ENCODE measurements around the gene CLIC5. TPM values are rescaled to one million over a fixed set of nuclear protein-coding genes. Genes with fewer than 3 reads are reported as not detected.

CLIC5 gene
- total and polyA plus RNA-seq, 2 of the 8 experiments (the other 6 are each of a cell fraction or from before 2014, with no cell fraction given), result 0.12 to 0.15 TPM

DNA sequence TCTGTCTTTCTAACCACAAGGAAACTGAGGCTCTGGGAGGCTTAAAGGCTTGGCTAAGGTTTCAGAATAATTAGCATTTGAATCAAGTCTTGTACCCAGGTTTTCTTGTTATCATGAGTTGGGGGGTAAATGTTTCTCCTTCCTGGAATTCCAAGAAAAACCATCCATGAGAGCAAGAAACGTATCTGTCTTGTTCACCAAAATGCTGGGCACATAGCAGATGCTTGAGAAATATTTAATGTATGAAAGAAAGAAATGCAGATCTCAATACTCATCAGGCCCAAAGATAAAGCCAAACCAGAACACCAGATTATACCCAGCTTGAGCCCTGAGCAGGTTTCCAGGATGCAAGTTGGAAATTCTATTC lies 164.6 kb downstream of the CLIC5 start:
- no peaks in the 10 kb centered on the region for H3K36me3 ChIP-seq (ENCODE audit: control insufficient read depth in 2 of 4, insufficient read depth in 4 of 4, low read length in 3 of 4)
- FAIRE-seq (no peak), DNase-seq (ENCODE audit: low read depth in 1 of 2, low spot score in 2 of 2) (no peak)
- peaks cover 0 to 2% (median 2%) of the 10 kb centered on the region in 4 experiments; a peak in 2 of 7 replicates for H3K27me3 ChIP-seq (replicated peaks in 1 of 4; ENCODE audit: control insufficient read depth in 3 of 4, extremely low read depth in 1 of 4, insufficient read depth in 3 of 4, low read length in 3 of 4)
- no peaks in the 10 kb centered on the region for H4K20me1 ChIP-seq (replicated peaks in 1 of 2; ENCODE audit: control insufficient read depth in 1 of 2, insufficient read depth in 2 of 2, low read length in 2 of 2)
- H3K9me3 ChIP-seq (ENCODE audit: insufficient read depth in 2 of 2, low read depth in 1 of 2, low read length in 1 of 2), result no peaks in the 10 kb centered on the region
- H3K4me1 ChIP-seq (replicated peaks in 1 of 4; ENCODE audit: control insufficient read depth in 3 of 4, insufficient read depth in 4 of 4, low read length in 3 of 4), result peaks cover 0 to 10% (median 3%) of the 10 kb centered on the region in 4 experiments; a peak in 3 of 7 replicates
- H3K9ac ChIP-seq (replicated peaks in 1 of 4; ENCODE audit: extremely low read depth in 1 of 4, low read depth in 3 of 4, low read length in 3 of 4), result no peak overlapping the region
- no peaks in the 10 kb centered on the region for H3K79me2 ChIP-seq (ENCODE audit: control insufficient read depth in 1 of 2, insufficient read depth in 2 of 2, low read length in 2 of 2)
- H4K8ac ChIP-seq (ENCODE audit: extremely low read depth, insufficient read depth, low read length), result no peak overlapping the region
- no peak overlapping the region for H2AK5ac ChIP-seq (ENCODE audit: low read depth, low read length)
- no peak overlapping the region for H3K56ac ChIP-seq (replicated peaks; ENCODE audit: insufficient read length, low read depth, low read length)
- no peak overlapping the region for H4K91ac ChIP-seq (replicated peaks; ENCODE audit: insufficient read length, low read length)
- no peak overlapping the region for H3K4me3 ChIP-seq (ENCODE audit: extremely low read depth in 1 of 4, insufficient read depth in 2 of 4, low read depth in 3 of 4, low read length in 4 of 4)
- no peak overlapping the region for H3K4ac ChIP-seq (replicated peaks; ENCODE audit: insufficient read length, low read depth, low read length)
- H3K23me2 ChIP-seq (ENCODE audit: low read depth, low read length), result no peaks in the 10 kb centered on the region
- POLR2A ChIA-PET (ENCODE audit: partially characterized antibody), result no interaction called here
- H3K79me1 ChIP-seq (ENCODE audit: low read depth, low read length), result no peaks in the 10 kb centered on the region
- H2AFZ ChIP-seq (ENCODE audit: low read length), result no peak overlapping the region; the same call in 1 of the 2 replicates
- H2BK5ac ChIP-seq (ENCODE audit: low read depth, low read length), result no peak overlapping the region
- no peak overlapping the region for H3K23ac ChIP-seq (ENCODE audit: insufficient read length)
- 85% methylated on average over 1 of the region's 1 CpG; no CpG with 5 or more reads in 1 of the 2 experiments for WGBS, 2 experiments (ENCODE audit: extremely low coverage in 1 of 2, insufficient coverage in 1 of 2, insufficient read length in 1 of 2, insufficient replicate concordance in 2 of 2, low coverage in 1 of 2, low lambda C conversion rate in 2 of 2, missing lambda C conversion rate in 1 of 2)
- H3K18ac ChIP-seq (ENCODE audit: extremely low read depth, low read length), result no peak overlapping the region
- no peak overlapping the region for H2BK20ac ChIP-seq (ENCODE audit: low read length)
- no peak overlapping the region for H3K14ac ChIP-seq (ENCODE audit: insufficient read length)
- no peak overlapping the region for H2BK120ac ChIP-seq (replicated peaks; ENCODE audit: low read depth, low read length)
- no peak overlapping the region for H2BK15ac ChIP-seq (ENCODE audit: low read length)
- H3K27ac ChIP-seq (ENCODE audit: low read depth, low read length), result no peak overlapping the region
- no peak overlapping the region for H4K5ac ChIP-seq (ENCODE audit: insufficient read length, low read depth, low read length)
- H2BK12ac ChIP-seq (ENCODE audit: low read depth, low read length), result no peak overlapping the region
- CTCF ChIA-PET (ENCODE audit: partially characterized antibody), result interaction anchor here (1.6 kb wide), 1 partner anchor 15 kb away, joined by 4 read pairs; no protein-coding TSS in a partner anchor
- H3K4me2 ChIP-seq (ENCODE audit: insufficient read depth in 1 of 2, low read depth in 2 of 2, low read length in 2 of 2), result no peak overlapping the region
- no peak for TF ChIP-seq JUND (IDR thresholded peaks at IDR 0.05; ENCODE audit: low read length)
- TF ChIP-seq SP4 (IDR thresholded peaks at IDR 0.05; ENCODE audit: low read length), result no peak
- TF ChIP-seq NANOG (IDR thresholded peaks at IDR 0.05; ENCODE audit: insufficient read depth, low read depth, low read length, poor library complexity, severe bottlenecking), result no peak
- TF ChIP-seq GABPA (IDR thresholded peaks at IDR 0.05; ENCODE audit: borderline replicate concordance, insufficient read depth, low read length), result no peak
- TF ChIP-seq NRF1 (IDR thresholded peaks at IDR 0.05; ENCODE audit: low read depth, low read length), result no peak
- TF ChIP-seq TEAD4 (IDR thresholded peaks at IDR 0.05; ENCODE audit: low read depth, low read length), result no peak
- TF ChIP-seq EZH2 (IDR thresholded peaks at IDR 0.05; ENCODE audit: low read depth, low read length, severe bottlenecking), result no peak
- no peak for TF ChIP-seq YY1 (IDR thresholded peaks at IDR 0.05; ENCODE audit: low read depth, low read length)
- no peak for TF ChIP-seq TAF7 (optimal IDR thresholded peaks at IDR 0.05; ENCODE audit: borderline replicate concordance, low read depth, low read length)
- no peak for TF ChIP-seq KDM4A (IDR thresholded peaks at IDR 0.05; ENCODE audit: low read depth, low read length, severe bottlenecking)
- TF ChIP-seq TCF12 (IDR thresholded peaks at IDR 0.05; ENCODE audit: low read depth, low read length), result no peak
- TF ChIP-seq, protein P1, sequence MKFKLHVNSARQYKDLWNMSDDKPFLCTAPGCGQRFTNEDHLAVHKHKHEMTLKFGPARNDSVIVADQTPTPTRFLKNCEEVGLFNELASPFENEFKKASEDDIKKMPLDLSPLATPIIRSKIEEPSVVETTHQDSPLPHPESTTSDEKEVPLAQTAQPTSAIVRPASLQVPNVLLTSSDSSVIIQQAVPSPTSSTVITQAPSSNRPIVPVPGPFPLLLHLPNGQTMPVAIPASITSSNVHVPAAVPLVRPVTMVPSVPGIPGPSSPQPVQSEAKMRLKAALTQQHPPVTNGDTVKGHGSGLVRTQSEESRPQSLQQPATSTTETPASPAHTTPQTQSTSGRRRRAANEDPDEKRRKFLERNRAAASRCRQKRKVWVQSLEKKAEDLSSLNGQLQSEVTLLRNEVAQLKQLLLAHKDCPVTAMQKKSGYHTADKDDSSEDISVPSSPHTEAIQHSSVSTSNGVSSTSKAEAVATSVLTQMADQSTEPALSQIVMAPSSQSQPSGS (IDR thresholded peaks at IDR 0.05; ENCODE audit: low read length), result no peak
- no peak for TF ChIP-seq FOSL1 (IDR thresholded peaks at IDR 0.05; ENCODE audit: insufficient read depth, low read depth, low read length)

Measured in H1 (cell line).